Left forelimb (tissue), 1 donor: ENCODE measurements around the gene CRHR2.

ENCODE experiments used
- DNase-seq: peaks from one replicate; pipeline ENCODE4 v3.0.0-alpha.2; 2018; ENCODE audit warnings: low spot score

The CRHR2 gene

DNA sequence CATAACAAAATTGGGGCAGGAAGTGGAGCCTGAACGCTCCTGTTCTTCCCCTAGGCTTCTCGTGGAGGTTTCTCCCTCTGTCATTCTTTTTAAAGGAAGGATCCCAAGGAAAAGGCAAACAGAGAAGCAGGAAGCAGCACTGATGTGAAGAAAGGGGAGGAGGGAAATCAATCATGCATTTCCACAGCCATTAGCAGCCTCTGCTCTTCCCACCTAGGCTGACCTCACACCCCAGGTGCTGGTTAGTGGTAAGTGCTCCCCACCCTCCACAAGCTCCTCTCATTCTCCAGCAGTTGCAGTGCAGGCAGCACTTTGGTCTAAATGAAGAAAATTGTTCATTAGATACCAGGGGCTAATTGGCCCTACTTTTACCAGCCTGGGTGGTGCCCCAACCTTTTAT is 2.6 kb downstream of the CRHR2 start:
- no peak for DNase-seq

GRCh38 chr7:30678805-30679204 is 3.5 kb downstream of the CRHR2 start:
- DNase-seq: no peak

- DNase-seq: no peak
Measured at GRCh38 chr7:30674876-30675275, 7.4 kb downstream of the CRHR2 start.

GRCh38 chr7:30674420-30674819 is 7.8 kb downstream of the CRHR2 start:
- DNase-seq: no peak

DNA sequence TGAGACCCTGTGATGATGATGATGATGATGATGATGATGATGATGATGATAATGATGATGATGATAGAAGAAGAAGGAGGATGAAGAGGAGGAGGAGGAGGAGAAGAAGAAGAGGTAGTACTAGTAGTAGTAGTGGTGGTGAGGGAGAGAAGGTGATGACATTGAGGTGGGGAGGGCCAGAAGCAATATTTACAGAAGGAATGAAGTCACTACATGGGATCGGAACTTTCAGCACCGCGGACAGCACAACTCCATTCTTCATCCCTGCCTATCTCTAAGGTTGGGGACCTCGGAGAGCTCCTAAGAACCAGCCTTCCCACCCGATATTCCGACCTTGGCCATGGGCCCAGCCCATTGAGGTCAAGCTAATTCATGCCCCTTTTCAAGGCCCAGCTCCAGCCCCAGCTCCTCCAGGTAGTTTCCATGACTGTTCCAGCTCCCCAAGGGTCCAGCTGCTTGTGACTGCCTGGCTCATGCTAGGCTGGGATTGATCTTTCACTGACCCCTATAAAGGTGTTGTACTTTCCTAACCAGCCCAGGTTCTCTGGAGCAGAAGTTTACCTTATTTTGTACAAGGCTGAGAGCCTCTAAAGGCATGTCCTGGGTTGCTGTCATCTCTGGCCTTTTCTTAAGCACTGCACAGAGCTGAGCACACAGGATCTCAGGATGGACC is 10.3 kb downstream of the CRHR2 start:
- DNase-seq: no peak

DNA sequence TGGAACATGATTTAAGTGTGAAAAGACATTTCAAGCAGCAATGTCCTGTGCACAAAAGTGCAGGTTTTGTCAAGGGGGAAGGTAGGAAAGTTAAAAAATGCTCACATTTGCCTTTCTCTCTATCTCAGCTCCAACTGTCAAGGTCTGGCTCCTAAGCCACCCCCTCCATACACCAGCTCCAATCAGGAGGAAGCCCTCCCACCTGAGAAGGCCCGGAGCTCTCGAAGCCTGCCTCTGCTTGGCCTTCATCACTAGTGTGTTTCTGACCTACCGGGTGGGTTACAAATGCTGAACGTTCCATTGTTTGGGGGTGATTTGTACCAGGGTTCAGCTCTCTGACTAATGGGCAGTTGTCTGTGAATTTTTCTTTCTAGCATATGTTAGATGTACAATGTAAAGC is 14.2 kb downstream of the CRHR2 start:
- DNase-seq: no peak

DNA sequence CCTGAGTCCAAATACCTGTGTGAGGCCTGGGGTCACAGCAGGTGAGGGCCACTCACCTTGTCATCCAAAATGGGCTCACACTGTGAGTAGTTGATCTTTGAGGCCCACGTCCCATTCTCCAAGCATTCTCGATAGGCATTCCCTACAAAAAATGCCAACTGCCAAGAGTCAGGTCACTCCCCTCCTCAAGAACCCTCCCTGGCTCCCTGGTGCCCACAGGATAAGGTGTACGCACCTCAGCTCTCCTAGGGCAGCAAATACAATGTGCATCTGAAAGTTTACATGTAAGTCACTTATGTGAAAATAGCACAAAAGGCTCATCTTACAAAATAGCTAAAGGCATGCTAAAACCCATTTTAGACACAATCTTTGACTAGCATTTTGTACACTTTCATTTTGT is 15.1 kb downstream of the CRHR2 start:
- no peak for DNase-seq

DNA sequence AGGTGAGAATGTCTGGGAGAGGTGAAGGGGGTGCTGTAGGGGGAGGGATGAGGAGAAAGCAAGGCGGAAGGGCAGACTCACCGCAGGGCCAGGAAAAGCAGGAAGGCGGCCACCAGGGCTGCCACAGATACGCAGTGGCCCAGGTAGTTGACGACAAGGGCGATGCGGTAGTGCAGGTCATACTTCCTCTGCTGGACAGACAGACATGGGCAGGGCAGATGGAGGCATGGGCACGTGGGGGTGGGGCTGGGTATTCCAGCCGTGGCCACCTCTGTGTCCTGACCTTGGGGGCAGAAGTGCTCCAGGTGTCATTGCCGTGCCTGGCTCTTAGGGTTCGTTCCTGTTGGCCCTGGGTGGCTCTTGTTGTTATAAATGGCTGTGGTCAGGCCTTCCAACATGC is 16.8 kb downstream of the CRHR2 start:
- no peak for DNase-seq

- DNase-seq: no peak
Measured at GRCh38 chr7:30665043-30665442, 17.2 kb downstream of the CRHR2 start.

DNA sequence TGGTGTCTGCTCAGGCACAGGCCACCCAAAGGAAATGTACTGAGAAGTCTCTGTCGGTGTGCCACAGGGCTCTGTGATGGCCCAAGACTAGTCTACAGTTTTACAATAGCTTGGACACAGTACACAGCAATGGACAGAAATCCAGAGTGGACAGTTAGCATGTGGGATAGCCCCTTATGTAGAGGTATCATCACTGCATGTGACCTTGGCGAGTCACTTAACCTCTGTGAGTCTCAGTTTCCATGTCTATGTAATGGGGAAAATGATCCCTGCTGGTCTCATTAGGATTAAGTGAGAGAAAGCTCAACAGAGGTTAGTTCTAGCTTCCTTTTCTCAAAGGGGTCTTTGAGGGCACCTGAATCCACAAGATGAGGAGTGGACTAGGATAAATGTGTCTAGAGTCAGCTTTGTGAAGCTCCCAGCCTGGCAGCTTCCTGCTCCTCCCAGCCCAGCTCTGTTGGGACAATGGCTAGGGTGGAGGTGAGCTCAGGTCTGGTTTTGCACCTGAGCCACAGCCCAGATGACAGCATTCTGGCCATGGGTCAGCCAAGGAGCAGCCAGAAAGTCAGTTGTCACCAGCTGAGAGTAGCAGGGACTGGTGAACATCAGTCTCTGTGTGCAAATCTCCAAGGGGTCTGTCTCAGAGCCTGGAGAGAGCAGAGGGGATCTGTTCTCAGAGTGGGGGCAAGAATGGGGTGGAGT is 17.9 kb downstream of the CRHR2 start:
- no peak for DNase-seq

DNA sequence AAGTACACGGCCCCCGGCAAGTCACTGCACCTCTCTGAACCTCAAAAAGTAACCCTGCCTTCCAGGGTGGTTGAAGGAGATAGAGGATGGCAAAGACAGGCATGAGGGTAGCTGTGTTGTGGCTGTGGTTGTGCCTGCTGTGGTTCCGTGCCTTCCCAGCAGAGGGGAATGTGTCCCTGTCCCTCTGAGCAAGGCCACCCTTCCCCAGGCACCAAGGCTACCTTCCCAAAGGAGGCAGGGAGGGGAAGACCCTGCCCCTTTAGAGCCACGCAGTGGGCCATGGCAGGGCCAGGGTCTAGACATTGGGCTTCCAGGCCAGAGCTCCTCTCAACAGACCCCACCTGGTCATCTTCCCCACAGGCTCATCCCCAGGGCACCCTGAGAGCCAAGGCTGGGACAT is 18.8 kb downstream of the CRHR2 start:
- DNase-seq: no peak

DNA sequence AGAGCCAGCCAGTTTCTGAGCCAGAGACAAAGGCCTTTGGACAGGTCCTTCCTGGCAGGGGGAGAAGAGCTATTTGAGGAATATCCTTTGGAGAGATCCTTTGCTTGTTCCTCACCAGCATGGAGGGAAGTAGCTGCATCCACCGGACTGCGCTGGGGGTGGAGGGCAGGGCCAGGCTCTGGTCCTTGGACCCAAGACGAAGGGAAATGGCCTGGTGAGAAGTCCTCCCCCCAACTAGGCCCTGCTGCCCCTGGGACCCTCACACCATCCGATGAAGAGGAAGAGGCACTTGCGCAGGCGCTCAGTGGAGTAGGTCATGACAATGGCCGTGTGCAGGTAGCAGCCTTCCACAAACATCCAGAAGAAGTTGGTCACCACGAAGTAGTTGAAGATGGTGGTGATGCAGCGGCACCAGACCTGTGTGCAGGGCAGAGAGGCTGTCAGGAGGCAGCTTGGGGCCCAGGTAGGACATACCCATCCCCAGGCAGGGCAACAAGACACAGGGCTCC is 19.8 kb downstream of the CRHR2 start:
- DNase-seq: no peak

GRCh38 chr7:30661926-30662325 is 20.3 kb downstream of the CRHR2 start:
- no peak for DNase-seq

- DNase-seq: no peak
Measured at GRCh38 chr7:30660331-30661255, 21.7 kb downstream of the CRHR2 start.

GRCh38 chr7:30659312-30659711 is 22.9 kb downstream of the CRHR2 start:
- no peak for DNase-seq

DNA sequence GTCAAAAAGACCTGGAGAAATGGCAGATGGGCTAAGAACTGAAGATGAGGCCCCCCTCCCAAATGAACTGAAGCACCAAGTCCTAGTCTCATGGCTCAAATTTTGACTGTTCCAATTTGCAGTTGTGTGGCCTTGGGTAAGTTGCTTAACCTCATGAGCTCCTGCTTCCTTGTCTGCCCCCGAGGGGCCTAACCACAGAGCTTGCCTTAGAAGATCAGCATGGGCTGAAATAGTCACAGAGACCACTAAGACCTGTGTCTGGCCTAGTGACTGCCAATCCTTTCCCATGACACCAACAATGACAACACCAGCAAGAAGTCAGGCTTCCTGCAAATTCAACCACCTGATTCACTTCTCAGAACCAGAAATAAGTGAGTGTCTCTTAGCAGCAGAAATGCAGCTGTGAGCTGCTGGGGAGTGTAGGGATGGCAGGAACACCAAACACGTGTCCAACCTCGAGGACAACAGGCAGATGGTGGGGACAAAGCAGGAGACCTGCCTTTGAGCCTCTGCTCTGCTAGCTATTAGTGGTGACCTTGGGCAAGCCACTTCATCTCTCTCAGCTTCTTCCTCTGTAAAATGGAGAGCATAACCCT is 23.7 kb downstream of the CRHR2 start:
- DNase-seq: no peak

DNA sequence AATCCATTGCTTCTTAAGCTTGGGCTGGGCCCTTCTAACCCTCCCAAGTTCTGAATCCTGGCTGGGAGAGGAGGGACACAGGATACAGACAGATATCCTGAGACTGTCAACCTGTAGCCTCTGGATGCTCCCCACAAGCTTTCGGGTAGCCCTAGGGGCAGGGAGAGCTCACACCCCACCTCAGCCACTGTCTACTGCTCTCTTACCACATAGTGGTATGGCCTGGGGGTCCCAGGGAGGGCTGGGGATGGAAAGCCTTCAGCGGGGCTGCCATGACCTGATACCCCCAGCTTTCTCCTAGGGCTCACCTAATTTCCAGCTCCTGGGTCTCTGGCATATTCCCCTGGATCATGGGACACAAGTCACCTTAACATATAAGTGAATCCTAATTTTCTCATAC is 25.1 kb downstream of the CRHR2 start:
- no peak for DNase-seq

DNA sequence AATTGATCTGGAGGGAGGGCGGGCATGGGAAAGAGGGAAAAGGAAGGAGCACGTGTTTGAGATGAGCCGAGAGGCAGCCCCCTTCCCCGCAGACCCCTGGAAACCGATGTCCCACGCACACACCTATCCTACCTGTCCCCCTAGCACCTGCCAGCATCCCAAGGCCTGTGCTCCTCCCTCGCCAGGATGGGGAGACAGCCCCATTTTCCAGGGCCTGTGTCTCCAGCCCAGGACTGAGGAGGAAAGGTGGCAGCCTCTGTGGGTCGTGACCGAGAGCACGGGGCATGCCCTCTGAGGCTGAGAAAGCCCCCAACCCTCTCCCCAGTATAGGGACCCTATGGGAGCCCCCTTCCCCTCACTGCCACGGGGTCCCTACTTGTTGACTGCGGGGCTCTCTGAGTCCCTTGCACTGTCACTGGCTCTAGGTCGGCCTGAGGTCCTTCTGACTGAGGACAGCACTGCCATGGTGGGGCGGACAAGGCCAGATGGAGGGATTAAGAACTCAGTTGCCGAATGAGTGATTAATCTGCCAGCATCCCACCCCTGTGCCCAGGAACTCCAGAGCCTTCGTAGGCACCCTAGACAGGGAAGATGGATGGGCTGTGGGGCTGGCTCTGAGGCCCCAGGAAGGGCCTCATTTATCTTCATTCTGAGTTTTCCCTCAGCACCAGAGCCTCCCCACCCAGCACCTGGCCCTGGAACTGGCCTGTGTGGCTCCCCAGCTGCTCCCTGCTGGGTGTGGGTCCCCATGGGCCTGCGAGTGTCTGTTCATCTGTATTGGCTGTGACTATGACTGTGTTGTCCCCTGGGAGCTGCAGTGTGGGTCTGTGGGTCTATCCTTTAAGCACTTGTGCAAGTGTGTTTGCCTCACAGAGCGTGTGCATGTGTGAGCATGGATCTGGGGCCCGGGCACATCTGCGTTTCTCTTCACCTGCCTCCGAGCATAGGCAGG is 26.0 kb downstream of the CRHR2 start:
- no peak for DNase-seq

DNA sequence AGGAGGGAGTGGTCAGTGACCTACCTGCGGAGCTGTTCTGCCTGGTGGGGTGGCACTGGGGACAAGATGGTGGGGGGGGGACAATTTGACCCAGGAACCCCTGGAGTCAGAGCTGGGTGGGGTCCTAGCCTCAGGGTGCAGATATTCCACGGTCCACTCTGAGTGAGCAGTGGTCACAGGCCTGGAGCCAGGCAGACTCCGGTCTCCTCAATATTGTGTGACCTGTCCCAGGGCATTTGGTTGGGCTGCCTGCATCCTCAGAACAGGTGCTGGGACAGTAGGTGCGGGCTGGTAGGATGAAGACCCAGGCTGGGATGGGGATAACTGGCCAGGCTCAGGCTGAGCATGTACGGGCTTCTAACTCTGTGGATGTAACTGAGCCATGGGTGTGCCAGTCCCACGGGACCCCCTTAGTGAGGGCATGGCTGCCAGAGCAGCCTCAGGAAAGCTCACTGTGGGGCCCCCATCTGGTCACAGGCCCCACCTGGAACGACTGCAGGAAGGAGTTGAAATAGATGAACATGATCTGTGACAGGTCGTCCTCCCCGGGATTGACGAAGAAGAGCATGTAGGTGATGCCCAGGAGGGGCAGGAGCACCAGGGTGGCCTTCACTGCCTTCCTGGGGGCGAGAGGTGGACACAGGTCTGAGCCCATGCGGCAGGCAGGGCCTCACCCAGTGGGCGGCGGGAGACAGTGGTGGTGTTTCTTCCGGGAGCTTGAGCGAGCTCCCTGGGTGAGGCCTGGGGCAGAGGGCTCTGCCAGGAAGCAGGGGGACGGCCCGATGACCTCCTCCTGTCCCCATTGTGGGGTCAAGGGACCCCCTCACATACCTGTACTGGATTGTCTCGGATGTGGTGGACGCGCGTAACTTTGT is 26.9 kb downstream of the CRHR2 start:
- DNase-seq: no peak
